ENCODE results near the gene GEN1. TPM values are rescaled to one million over a fixed set of nuclear protein-coding genes. Genes with fewer than 3 reads are reported as not detected.

The GEN1 gene
- total RNA-seq, 1 experiment from 2014 or later = 36.5 TPM

GRCh38 chr2:17719562-17720371 is 34.2 kb upstream of the GEN1 start:
- Mint-ChIP-seq H3K9me3 (ENCODE audit: unreplicated experiment) (no peaks in the 10 kb centered on the region), H3K36me3 (ENCODE audit: insufficient read depth, unreplicated experiment) (peaks cover 31% of the 10 kb centered on the region), H3K4me3 (ENCODE audit: unreplicated experiment) (no peak overlapping the region), H3K27ac (ENCODE audit: unreplicated experiment) (no peak overlapping the region), H3K27me3 (ENCODE audit: insufficient read depth, unreplicated experiment) (no peaks in the 10 kb centered on the region), H3K4me1 (ENCODE audit: low read depth, unreplicated experiment) (peaks cover 7% of the 10 kb centered on the region)
- TF ChIP-seq CTCF (IDR thresholded peaks at IDR 0.05; ENCODE audit: insufficient read depth in 1 of 2, low read depth in 1 of 2, low read length in 1 of 2, severe bottlenecking in 1 of 2, unreplicated experiment in 1 of 2) = peak; percentile 77 to 78
- H3K36me3 ChIP-seq (ENCODE audit: control insufficient read depth, insufficient read depth, low read length) = no peaks in the 10 kb centered on the region
- no peak for DNase-seq
- H3K9me3 ChIP-seq = no peaks in the 10 kb centered on the region
- H3K4me3 ChIP-seq (ENCODE audit: low read depth, low read length) = no peak overlapping the region
- H3K4me1 ChIP-seq = peaks cover 6% of the 10 kb centered on the region; the same call in 1 of the 2 replicates
- ChIA-PET CTCF (no interaction called here), POLR2A (interaction anchor here (1.3 kb wide), 1 partner anchor 34 kb away, joined by 5 read pairs; the partner anchor contains the start of genes GEN1 and SMC6)
- no peaks in the 10 kb centered on the region for H3K27me3 ChIP-seq (replicated peaks; ENCODE audit: control insufficient read depth, insufficient read depth, low read length)
- intact Hi-C loops (cut with micrococcal nuclease; ENCODE audit: unreplicated experiment) = loop anchor here (2.0 to 10.0 kb wide), 3 partner anchors 13 to 455 kb away; partner anchors contain the start of gene SMC6
- no TSS peak for BruUV-seq (replicated peaks)

GRCh38 chr2:17728210-17728609 is 25.7 kb upstream of the GEN1 start:
- H3K9me3 Mint-ChIP-seq (ENCODE audit: unreplicated experiment) = no peaks in the 10 kb centered on the region
- no peaks in the 10 kb centered on the region for H3K27me3 ChIP-seq (replicated peaks; ENCODE audit: control insufficient read depth, insufficient read depth, low read length)
- no TSS peak for BruUV-seq (replicated peaks)
- POLR2A ChIA-PET = no interaction called here
- H3K4me3 ChIP-seq (ENCODE audit: low read depth, low read length) = no peak overlapping the region
- H3K4me1 ChIP-seq = no peaks in the 10 kb centered on the region
- no peak overlapping the region for H3K4me3 Mint-ChIP-seq (ENCODE audit: unreplicated experiment)
- H3K36me3 ChIP-seq (ENCODE audit: control insufficient read depth, insufficient read depth, low read length) = no peaks in the 10 kb centered on the region; the same call in 1 of the 2 replicates
- DNase-seq = no peak
- H3K27ac Mint-ChIP-seq (ENCODE audit: unreplicated experiment) = no peak overlapping the region
- CTCF ChIA-PET = no interaction called here
- H3K4me1 Mint-ChIP-seq (ENCODE audit: low read depth, unreplicated experiment) = no peaks in the 10 kb centered on the region
- H3K36me3 Mint-ChIP-seq (ENCODE audit: insufficient read depth, unreplicated experiment) = peaks cover 25% of the 10 kb centered on the region
- TF ChIP-seq CTCF (IDR thresholded peaks at IDR 0.05; ENCODE audit: insufficient read depth in 1 of 2, low read depth in 1 of 2, low read length in 1 of 2, severe bottlenecking in 1 of 2, unreplicated experiment in 1 of 2) = no peak
- intact Hi-C loops (cut with micrococcal nuclease; ENCODE audit: unreplicated experiment) = loop anchor here (10.0 kb wide), 1 partner anchor 447 kb away; no protein-coding TSS in a partner anchor
- H3K27me3 Mint-ChIP-seq (ENCODE audit: insufficient read depth, unreplicated experiment) = no peaks in the 10 kb centered on the region
- H3K9me3 ChIP-seq = no peaks in the 10 kb centered on the region

- intact Hi-C loops (cut with micrococcal nuclease; ENCODE audit: unreplicated experiment) = loop anchor here (10.0 kb wide), 1 partner anchor 445 kb away; no protein-coding TSS in a partner anchor
- Histone ChIP-seq H3K4me3 (ENCODE audit: low read depth, low read length) (no peak overlapping the region), H3K9me3 (no peaks in the 10 kb centered on the region), H3K36me3 (ENCODE audit: control insufficient read depth, insufficient read depth, low read length) (no peaks in the 10 kb centered on the region; the same call in 1 of the 2 replicates), H3K4me1 (no peaks in the 10 kb centered on the region), H3K27me3 (replicated peaks; ENCODE audit: control insufficient read depth, insufficient read depth, low read length) (no peaks in the 10 kb centered on the region)
- Mint-ChIP-seq H3K4me1 (ENCODE audit: low read depth, unreplicated experiment) (no peaks in the 10 kb centered on the region), H3K27me3 (ENCODE audit: insufficient read depth, unreplicated experiment) (no peaks in the 10 kb centered on the region), H3K27ac (ENCODE audit: unreplicated experiment) (no peak overlapping the region), H3K4me3 (ENCODE audit: unreplicated experiment) (no peak overlapping the region), H3K9me3 (ENCODE audit: unreplicated experiment) (no peaks in the 10 kb centered on the region), H3K36me3 (ENCODE audit: insufficient read depth, unreplicated experiment) (peaks cover 25% of the 10 kb centered on the region)
- CTCF ChIA-PET = no interaction called here
- no peak for DNase-seq
- POLR2A ChIA-PET = no interaction called here
- TF ChIP-seq CTCF (IDR thresholded peaks at IDR 0.05; ENCODE audit: insufficient read depth in 1 of 2, low read depth in 1 of 2, low read length in 1 of 2, severe bottlenecking in 1 of 2, unreplicated experiment in 1 of 2) = no peak
- no TSS peak for BruUV-seq (replicated peaks)
These were observed 24.1 kb upstream of the GEN1 start for GRCh38 chr2:17729880-17730279.
